Measurements from ENCODE around the gene SUPT20H.

Gene SUPT20H

DNA sequence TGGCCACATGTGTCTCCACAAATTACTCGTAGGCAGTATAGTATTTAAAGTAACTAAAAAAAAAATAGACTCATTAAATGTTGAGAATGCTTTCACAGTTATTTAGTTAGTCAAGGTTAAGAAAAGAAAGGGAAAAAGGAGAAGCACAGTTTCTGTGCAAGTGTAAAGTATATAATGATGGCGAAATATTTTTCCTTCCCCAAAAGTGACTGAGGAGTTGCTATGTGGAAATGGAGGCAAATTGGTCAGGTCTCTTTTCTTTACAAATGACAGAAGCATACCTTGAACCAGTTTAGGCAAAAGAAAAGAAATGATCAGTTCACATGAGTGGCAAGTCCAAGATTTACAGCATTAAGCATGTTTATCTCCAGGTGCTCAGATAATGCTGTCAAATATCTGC is 28.0 kb upstream of the SUPT20H start:
- no peak overlapping the region for H3K27ac ChIP-seq
- TF ChIP-seq, protein P1, sequence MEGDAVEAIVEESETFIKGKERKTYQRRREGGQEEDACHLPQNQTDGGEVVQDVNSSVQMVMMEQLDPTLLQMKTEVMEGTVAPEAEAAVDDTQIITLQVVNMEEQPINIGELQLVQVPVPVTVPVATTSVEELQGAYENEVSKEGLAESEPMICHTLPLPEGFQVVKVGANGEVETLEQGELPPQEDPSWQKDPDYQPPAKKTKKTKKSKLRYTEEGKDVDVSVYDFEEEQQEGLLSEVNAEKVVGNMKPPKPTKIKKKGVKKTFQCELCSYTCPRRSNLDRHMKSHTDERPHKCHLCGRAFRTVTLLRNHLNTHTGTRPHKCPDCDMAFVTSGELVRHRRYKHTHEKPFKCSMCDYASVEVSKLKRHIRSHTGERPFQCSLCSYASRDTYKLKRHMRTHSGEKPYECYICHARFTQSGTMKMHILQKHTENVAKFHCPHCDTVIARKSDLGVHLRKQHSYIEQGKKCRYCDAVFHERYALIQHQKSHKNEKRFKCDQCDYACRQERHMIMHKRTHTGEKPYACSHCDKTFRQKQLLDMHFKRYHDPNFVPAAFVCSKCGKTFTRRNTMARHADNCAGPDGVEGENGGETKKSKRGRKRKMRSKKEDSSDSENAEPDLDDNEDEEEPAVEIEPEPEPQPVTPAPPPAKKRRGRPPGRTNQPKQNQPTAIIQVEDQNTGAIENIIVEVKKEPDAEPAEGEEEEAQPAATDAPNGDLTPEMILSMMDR (conservative IDR thresholded peaks at IDR 0.05) = no peak

GRCh38 chr13:37085606-37086005 is 26.1 kb upstream of the SUPT20H start:
- no peak overlapping the region for H3K27ac ChIP-seq
- TF ChIP-seq, protein P1 (conservative IDR thresholded peaks at IDR 0.05) = no peak

DNA sequence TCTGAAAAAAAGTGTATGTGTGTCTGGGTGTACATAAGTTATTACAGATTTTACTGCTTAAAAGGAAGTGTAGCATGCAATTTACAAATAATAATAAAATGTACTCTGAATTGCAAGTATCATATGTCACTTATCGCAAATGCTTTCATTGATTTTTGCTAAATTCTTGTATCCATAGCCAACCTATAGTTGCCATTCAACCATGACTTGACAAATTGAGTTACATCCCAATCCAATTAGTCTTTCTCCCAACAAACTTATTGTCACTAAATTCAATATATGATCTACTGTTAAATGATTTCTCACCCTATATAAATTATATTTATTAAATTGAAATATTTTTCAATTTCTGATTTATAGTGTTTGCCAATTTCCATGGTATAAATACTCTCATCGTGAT is 17.3 kb upstream of the SUPT20H start:
- TF ChIP-seq, protein P1 (conservative IDR thresholded peaks at IDR 0.05) = no peak
- no peak overlapping the region for H3K27ac ChIP-seq

DNA sequence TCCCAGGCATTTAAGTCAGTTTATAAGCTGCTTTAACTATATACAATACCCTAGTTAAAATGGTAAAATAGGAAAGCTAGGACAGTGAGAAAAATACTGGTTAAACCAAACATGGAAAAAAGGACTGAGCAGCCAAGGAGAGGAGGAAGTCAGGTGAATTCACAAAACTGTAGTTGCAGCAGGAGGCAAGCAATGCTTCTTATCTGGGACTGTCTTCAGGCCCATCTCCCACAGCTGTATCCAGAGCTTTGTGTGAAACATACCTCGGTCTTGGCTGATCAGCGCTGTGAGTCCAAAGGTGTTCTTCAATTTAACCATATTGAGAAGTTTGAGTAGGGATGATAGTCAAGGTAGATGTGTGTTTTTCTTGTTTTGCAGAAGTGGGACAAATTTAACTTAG is 15.7 kb upstream of the SUPT20H start:
- H3K27ac ChIP-seq = no peak overlapping the region
- TF ChIP-seq, protein P1 (conservative IDR thresholded peaks at IDR 0.05) = no peak

DNA sequence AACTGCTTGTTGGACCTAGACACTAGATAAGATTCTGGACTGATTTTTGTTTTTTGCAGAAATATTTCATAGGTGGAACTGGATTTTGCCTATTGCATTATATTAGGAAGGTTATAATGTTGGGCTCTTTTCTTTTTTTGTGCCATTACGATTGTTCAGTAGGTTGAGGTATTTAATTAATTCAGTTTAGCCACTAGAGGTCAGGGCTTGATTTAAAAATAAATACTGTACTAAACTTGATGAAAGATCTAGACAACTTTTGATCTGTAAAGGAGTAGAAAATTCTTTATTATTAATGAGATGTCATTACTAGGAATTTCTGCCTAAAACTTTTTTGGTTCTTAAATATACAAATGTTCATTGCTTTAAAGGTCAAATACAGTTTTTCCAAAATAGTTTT is 15.2 kb upstream of the SUPT20H start:
- no peak overlapping the region for H3K27ac ChIP-seq
- TF ChIP-seq, protein P1 (conservative IDR thresholded peaks at IDR 0.05) = peak; percentile 69

- H3K27ac ChIP-seq = no peak overlapping the region
- TF ChIP-seq, protein P1 (conservative IDR thresholded peaks at IDR 0.05) = no peak
Observed at GRCh38 chr13:37072024-37072423, 12.5 kb upstream of the SUPT20H start.

DNA sequence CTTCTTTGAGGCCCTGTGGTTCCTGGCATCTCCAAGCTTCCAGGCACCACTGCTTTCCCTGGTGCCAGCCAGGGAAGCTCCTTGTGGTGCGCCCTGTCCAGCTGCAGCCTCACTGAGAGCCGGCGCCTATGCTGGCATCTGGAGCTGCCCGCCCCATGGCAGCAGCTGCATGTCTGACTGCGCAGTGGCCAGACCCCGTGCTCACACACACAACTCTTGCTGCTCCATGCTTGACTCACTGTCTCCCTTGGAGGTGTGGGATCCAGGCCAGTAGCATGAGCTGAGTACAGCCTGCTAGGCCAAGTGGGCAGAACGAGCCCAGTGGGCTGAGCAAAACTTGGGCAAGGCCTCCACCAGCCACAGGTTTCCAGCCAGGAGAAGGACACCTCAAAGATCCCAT is 11.5 kb upstream of the SUPT20H start:
- TF ChIP-seq, protein P1 (conservative IDR thresholded peaks at IDR 0.05) = no peak
- H3K27ac ChIP-seq = no peak overlapping the region

Measured in VCaP (cell line).